GM10266 (cell line): ENCODE measurements around the gene SETD3.

Experiments used
- DNase-seq: peaks from one replicate; pipeline ENCODE4 v3.0.0; 2012; ENCODE audit errors: extremely low spot score
- TF ChIP-seq, protein P1 (sequence below): IDR thresholded peaks from 2 replicates; pipeline ENCODE4 v1.5.1; 2012; ENCODE audit warnings: mild to moderate bottlenecking, low read depth; ENCODE audit not compliant: control insufficient read depth, insufficient read depth; ENCODE audit errors: missing control alignments

SETD3 gene

DNA sequence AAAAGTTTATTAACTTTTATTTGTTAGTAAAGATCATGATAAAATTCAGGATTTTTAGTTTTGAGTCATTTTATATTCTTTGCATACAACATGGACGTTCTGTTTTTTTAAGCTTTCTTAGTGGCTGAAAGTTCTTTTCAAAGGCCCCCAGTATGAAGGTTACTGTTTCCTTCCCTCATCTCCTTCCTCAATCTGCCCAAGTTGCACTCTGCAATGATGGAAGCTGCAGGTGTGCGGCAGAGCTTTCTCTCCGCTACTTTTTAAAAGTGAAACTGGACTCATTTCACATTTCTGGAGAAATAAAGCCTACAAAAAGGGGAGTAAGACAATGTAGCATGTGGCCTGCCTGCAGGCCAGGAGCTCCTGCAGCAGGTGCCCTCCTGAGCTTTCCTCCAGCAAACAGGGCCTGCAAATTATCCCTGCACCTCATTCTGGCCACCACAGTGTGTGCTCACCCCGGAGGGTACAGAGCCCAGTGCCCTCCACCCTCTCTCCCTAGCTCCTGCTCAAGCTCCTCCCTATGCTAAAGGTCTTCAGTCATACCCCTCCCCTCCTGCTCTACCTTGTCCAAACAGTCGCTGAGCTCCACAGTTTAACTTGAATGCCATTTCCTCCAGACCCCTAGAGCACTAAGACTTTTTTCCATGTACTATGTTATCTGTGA is 78.9 kb downstream of the SETD3 start:
- TF ChIP-seq, protein P1, sequence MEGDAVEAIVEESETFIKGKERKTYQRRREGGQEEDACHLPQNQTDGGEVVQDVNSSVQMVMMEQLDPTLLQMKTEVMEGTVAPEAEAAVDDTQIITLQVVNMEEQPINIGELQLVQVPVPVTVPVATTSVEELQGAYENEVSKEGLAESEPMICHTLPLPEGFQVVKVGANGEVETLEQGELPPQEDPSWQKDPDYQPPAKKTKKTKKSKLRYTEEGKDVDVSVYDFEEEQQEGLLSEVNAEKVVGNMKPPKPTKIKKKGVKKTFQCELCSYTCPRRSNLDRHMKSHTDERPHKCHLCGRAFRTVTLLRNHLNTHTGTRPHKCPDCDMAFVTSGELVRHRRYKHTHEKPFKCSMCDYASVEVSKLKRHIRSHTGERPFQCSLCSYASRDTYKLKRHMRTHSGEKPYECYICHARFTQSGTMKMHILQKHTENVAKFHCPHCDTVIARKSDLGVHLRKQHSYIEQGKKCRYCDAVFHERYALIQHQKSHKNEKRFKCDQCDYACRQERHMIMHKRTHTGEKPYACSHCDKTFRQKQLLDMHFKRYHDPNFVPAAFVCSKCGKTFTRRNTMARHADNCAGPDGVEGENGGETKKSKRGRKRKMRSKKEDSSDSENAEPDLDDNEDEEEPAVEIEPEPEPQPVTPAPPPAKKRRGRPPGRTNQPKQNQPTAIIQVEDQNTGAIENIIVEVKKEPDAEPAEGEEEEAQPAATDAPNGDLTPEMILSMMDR: no peak
- DNase-seq: no peak

DNA sequence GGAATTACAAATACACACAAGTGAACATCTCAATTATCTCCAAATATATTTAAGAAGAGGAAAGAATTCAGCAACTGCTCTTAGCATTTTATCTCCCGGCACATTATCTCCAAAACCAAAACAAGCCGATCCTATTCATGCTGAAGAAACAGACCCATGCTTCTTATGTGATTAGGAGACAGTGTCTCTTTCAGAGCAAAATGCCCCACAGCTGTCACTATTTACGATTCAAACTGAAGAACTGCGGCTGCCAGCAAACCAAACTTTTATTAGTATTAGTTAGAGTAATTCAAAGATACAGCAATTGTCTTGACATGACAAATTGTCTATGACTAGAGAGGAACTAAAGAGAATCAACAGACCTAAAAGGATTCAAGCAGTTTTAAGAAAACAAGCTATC is 79.4 kb downstream of the SETD3 start:
- no peak for DNase-seq
- TF ChIP-seq, protein P1: no peak

DNA sequence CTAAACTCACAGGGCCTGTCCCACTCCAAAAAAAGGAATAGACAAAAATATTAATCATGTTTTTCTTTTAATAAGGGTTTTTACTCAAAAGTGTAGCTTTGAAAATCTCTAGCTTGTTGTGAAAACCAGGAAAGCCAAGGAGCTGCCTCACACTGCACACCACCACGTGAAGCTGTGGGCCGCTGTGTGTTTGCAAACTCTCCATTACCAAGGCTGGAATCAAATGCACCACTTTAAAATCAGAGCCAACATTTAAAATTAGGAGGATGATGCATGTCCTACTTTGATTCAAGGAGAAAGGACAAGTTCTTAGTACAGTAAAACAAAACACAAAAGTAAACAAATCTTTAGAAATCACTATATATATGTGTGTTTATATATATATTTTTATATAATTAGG is 83.0 kb downstream of the SETD3 start:
- DNase-seq: no peak
- TF ChIP-seq, protein P1: no peak

DNA sequence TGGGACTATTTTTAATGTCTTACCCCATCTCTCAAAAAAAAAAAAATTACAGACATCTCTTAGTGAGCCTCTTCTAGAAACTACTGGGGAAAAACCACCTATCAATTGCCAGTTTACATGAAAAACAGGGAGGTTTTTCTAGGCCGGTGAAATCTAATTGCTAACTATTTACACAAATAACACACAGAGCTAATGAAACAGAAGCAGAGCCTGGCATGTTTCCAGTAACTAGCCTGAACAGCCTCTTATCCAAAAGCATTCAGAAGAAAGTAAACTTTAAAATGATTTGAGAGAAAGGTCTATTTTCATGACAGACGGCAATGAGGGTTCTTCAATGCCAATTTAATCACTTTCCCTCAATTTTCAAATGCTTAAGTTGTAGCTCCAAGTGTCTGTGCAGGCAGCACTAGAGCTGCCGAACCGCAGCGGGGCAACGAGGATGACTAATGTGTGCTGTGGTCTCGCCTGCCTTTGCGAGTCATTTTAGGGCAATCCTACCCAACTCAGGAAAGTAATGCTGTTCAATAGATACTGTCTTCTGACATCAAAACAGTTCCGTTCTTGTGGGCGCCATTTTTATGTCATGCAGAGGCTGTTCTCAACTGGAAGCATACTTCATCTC is 84.6 kb downstream of the SETD3 start:
- no peak for DNase-seq
- TF ChIP-seq, protein P1: no peak

DNA sequence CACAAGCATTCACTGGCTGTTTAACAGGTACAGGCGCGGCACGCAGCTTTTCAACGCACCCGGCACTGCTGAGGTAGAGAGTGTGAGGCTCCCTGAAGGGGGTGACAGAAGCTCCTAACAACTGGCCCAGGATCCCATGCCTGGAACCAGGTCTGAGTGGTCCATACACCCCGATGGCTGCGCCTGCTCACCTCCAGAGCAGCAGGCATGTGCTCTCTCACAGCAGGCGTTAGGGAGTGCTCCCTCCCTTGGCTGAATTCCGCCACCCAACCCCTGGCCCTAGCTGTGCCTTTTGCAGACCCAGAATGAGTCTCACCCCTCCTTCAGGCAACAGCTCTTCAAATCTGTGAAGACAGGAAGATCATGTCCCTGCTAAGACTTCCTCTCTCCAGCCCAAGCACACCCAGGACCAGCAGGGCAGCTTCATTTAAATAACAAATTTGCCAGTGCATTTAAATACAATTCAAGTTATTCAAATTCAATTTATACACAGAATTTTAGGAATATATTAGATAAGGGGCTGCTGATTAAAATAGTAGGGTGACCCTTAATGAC is 86.0 kb downstream of the SETD3 start:
- TF ChIP-seq, protein P1: no peak
- no peak for DNase-seq

DNA sequence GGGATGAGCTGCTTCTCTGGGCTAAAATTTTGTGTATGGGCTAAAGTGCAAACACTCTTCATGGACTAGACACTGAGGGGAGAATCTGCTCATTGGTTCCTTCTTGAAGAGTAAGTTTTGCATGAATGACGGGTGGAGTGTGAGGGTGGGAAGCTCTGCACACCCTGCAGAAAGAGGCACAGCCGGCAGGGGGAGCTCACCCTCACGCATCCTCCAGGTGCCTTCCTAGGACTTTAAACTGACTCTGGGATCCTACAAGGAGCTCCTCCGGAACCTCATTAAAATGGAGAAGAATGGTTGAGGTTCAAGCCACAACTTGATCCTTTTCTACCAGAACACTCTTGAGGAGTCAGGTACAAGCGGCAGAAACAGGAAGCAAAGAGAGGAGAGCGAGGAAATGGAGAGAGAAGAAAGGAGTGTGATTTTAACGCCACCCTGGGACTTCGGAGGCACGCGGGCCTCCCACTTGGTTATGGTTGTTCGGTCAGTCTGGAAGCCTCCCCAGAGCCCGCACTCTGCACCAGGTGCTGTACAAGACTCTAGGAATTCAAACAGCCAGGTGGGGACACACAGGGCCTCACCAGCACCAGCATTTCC is 87.5 kb downstream of the SETD3 start:
- TF ChIP-seq, protein P1: peak; percentile 73
- DNase-seq: peak; percentile 59

DNA sequence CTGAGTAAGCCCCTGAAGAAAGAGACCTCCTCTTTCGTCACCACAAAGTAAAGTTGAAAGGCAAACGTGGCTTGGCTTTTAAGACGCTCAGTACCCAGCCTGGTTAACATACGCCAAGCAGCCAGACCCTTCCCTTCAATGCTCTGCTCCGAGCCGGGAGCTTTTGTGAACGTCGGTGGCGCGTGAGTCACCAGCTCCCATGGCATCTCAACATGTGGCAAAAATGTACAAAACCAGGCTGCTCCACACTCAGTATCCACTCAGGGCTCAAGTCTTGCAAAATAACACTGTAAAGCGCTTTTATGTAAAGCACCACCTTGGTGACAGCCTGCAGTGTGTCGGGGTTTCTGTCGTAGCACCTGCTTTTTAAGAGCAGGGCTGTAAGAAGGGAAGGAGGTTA is 89.0 kb downstream of the SETD3 start:
- no peak for DNase-seq
- TF ChIP-seq, protein P1: no peak
